Type B pancreatic cell (in vitro differentiated cells): ENCODE measurements around the gene ITGB2. TPM values are rescaled to one million over a fixed set of nuclear protein-coding genes. Genes with fewer than 3 reads are reported as not detected.

ENCODE experiments used
- DNase-seq: peaks from one replicate; pipeline ENCODE4 v3.0.0; 2021; ENCODE audit warnings: mixed read lengths; ENCODE audit not compliant: unreplicated experiment; ENCODE audit errors: extremely low spot score
- H3K27ac Mint-ChIP-seq: 2 replicates; pipeline ENCODE4 v1.8.0; 2021; ENCODE audit warnings: mild to moderate bottlenecking, mixed read lengths
- H3K27me3 Mint-ChIP-seq: 2 replicates; pipeline ENCODE4 v1.8.0; 2021; ENCODE audit warnings: mixed read lengths
- H3K36me3 Mint-ChIP-seq: 2 replicates; pipeline ENCODE4 v1.8.0; 2021; ENCODE audit warnings: mixed read lengths
- H3K4me1 Mint-ChIP-seq: one replicate; pipeline ENCODE4 v1.8.0; 2021; ENCODE audit warnings: mixed read lengths; ENCODE audit not compliant: unreplicated experiment
- H3K4me3 Mint-ChIP-seq: 2 replicates; pipeline ENCODE4 v1.8.0; 2021; ENCODE audit warnings: mild to moderate bottlenecking, mixed read lengths
- H3K9me3 Mint-ChIP-seq: 2 replicates; pipeline ENCODE4 v1.8.0; 2021; ENCODE audit warnings: mixed read lengths
- total RNA-seq: library from RNA; stranded (reverse); gene quantifications from 2 replicates; pipeline ENCODE4 v1.2.1, GENCODE V29; 2021; ENCODE audit warnings: low replicate concordance
- TF ChIP-seq, protein P1 (sequence below): fragments of 200-600 bp; sonication (generic); conservative IDR thresholded peaks from 2 replicates; pipeline ENCODE4 v1.5.0; 2021; ENCODE audit warnings: antibody characterized with exemption, mild to moderate bottlenecking

The ITGB2 gene
- total RNA-seq, 1 donor from 2014 or later: 0.80 TPM

DNA sequence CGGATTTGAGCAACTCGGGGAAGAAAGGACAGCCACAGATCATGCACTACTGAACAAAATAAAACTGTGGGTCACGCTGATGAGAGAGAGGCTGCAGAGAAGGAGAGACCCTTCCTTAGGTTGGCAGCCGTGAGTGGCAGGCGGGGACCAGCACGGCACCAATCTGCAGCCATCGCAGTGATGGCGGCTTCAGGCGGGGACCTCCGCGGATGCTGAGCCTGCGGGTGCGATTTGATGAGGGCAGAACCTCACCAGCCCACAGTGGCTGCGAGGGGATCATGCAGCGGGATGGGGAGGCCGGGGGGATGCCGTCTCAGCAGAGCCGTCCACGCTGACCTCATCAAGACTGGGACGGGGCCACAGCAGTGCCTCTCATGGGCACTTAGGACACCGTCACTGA, 11.8 kb downstream of the ITGB2 start:
- Mint-ChIP-seq H3K4me1 (peaks cover 13% of the 10 kb centered on the region), H3K27me3 (peaks cover 17% of the 10 kb centered on the region), H3K4me3 (no peak overlapping the region), H3K27ac (no peak overlapping the region), H3K36me3 (no peaks in the 10 kb centered on the region), H3K9me3 (no peaks in the 10 kb centered on the region)
- TF ChIP-seq, protein P1, sequence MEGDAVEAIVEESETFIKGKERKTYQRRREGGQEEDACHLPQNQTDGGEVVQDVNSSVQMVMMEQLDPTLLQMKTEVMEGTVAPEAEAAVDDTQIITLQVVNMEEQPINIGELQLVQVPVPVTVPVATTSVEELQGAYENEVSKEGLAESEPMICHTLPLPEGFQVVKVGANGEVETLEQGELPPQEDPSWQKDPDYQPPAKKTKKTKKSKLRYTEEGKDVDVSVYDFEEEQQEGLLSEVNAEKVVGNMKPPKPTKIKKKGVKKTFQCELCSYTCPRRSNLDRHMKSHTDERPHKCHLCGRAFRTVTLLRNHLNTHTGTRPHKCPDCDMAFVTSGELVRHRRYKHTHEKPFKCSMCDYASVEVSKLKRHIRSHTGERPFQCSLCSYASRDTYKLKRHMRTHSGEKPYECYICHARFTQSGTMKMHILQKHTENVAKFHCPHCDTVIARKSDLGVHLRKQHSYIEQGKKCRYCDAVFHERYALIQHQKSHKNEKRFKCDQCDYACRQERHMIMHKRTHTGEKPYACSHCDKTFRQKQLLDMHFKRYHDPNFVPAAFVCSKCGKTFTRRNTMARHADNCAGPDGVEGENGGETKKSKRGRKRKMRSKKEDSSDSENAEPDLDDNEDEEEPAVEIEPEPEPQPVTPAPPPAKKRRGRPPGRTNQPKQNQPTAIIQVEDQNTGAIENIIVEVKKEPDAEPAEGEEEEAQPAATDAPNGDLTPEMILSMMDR: no peak
- DNase-seq: no peak

DNA sequence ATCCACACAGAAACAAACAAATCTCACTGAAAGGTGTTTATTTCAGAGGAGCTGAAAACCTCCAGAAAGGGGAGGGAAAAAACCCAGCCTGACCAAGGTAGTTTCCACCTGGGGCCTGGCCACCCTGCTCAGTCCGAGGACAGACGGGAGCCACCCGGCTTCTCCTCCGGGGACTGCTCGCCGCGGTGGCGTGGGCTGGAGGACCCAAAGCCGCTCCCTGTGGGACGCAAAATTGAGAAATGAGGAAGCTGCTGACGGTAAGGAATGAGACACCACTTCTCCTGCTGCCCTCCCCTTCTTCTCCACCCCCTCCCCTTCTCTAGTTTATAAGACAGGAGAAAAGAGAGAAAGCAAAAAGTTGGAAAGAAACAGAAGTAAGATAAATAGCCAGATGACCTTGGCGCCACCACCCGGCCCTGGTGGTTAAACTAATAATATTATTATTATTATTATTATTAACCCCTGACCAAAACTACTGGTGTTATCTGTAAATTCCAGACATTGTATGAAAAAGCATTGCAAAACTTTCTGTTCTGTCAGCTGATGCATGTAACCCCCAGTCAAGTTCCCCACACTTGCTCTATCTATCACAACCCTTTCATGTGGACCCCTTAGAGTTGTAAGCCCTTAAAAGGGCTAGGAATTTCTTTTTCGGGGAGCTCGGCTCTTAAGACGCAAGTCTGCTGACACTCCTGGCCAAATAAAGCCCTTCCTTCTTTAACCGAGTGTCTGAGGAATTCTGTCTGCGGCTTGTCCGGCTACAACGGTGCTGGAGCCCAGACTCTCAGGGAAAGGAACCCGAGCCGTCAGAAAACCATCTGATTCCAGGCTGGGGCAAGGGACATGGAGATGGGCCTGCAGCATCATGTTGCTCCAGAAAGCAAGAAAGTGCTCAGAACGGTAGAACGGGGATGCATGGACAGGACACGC, 12.5 kb downstream of the ITGB2 start:
- Mint-ChIP-seq H3K27ac (no peak overlapping the region), H3K4me1 (peaks cover 13% of the 10 kb centered on the region), H3K27me3 (peaks cover 17% of the 10 kb centered on the region), H3K9me3 (no peaks in the 10 kb centered on the region), H3K4me3 (no peak overlapping the region), H3K36me3 (no peaks in the 10 kb centered on the region)
- TF ChIP-seq, protein P1: no peak
- no peak for DNase-seq

DNA sequence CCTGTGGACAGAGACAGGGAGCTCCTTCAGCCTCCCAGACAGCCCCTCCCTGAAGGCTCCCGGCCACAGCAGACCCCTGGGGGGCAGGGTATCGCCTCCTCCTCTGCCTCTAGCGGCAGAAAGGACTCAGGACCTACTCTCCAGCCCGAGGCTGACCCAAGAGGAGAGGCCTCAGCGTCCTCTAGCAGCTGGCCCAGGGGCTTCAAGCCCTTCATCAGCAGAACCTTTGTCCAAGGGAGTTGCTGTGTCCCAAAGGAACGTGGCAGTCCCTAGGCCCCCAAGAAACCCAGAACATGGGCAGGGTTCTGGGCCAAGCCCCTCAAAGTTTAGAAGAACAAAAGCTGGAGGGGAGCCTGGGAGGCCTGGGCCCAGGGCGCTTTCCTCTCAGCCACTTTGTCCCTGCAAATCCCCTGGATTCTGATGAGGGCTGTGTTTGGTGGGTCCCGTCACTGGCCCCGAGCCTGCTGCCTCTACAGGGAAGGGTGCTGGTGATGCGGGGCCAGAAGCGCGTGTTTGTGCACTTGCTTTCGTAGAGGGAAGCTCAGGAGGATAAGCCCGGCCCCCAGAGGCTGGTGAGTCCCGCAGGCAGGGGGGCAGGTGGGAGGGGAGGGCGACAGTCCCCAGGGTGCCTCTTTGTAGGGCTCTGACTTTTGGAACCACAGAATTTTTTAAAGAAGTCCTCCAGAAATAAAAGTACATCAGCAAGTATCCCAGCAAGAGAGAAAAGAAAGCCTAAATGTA, 13.3 kb downstream of the ITGB2 start:
- no peak for DNase-seq
- Mint-ChIP-seq H3K9me3 (no peaks in the 10 kb centered on the region), H3K4me3 (no peak overlapping the region), H3K27me3 (peaks cover 17% of the 10 kb centered on the region), H3K27ac (no peak overlapping the region), H3K36me3 (no peaks in the 10 kb centered on the region), H3K4me1 (peaks cover 13% of the 10 kb centered on the region)
- TF ChIP-seq, protein P1: no peak

DNA sequence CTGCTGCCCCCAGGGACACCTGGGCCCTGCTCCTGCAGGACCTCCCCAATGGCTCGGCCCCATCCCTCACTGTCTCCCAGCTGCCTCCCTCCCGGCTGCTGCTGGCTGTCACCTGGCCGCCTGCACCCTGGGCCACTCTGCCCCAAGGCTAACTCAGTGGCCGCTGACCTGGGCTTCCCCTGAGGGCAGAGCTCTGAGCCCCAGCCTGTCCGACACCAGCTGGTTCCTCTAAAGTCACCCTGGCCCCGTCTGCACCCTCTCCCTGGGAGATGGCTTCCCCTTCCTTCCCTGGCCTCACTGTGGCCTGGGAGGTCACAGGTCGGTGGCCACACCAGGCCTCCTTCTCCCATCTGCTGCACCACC, 15.0 kb downstream of the ITGB2 start:
- Mint-ChIP-seq H3K36me3 (no peaks in the 10 kb centered on the region), H3K27me3 (peaks cover 17% of the 10 kb centered on the region)
- TF ChIP-seq, protein P1: no peak

DNA sequence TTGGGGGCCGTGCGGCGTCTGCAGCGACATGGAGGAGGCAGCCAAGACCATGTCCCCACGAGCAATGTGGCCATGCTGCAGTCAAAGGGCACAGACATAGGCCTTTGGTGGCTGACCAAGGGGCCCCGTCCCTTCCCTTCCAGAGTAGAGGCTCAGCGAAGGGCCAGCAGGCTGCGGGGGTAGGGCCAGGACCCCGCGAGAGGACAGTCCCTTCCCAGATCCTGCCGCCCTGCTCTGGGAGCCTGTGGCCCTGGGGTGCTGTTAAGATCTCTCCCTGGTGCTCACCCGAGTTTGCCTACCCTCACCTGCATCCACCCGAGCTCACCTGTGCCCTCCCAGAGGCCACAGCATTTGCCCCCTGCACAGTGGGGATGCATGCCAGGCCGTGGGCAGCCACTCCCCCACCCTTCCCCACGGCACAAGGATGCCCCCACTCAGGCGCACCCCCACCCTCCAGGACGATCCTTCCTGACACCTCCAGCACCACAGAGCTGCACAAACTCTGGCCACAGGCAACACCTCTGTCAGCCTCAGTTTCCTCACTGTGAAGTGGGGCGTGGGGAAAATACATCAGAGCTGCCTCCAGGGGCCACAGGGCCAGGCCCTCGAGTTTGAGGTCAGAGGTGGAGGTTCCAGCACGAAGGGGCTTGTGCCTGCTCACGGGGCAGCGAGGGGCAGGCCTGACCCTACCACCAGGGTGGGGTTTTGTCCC, 15.5 kb downstream of the ITGB2 start:
- no peak for DNase-seq
- Mint-ChIP-seq H3K27me3 (peaks cover 17% of the 10 kb centered on the region), H3K4me3 (no peak overlapping the region)

More for the DNA sequence above, 15.0 kb downstream of the ITGB2 start:
- H3K4me3 Mint-ChIP-seq: no peak overlapping the region
- H3K27ac Mint-ChIP-seq: no peak overlapping the region
- no peaks in the 10 kb centered on the region for H3K9me3 Mint-ChIP-seq
- H3K4me1 Mint-ChIP-seq: peaks cover 13% of the 10 kb centered on the region
- no peak for DNase-seq

More for the DNA sequence above, 15.5 kb downstream of the ITGB2 start:
- Mint-ChIP-seq H3K9me3 (no peaks in the 10 kb centered on the region), H3K4me1 (peaks cover 13% of the 10 kb centered on the region), H3K36me3 (no peaks in the 10 kb centered on the region), H3K27ac (no peak overlapping the region)
- TF ChIP-seq, protein P1: no peak
